Activated B cell treated with CpG ODN at 0.5 μM for 24 hours (primary cell): ENCODE results near the gene MMP17. TPM values are rescaled to one million over a fixed set of nuclear protein-coding genes. Genes with fewer than 3 reads are reported as not detected.

ENCODE experiments used
- ATAC-seq: fragments of 200-7000 bp; cut with Tn5 transposase; one replicate; pipeline ENCODE4 v1.10.0; 2021; ENCODE audit warnings: low read depth, mild to moderate bottlenecking, moderate library complexity
- CTCF ChIA-PET: fragments of 350-600 bp; sonication (Branson Sonifier 250); formaldehyde crosslinking; loops from one replicate; lab custom pipeline; 2021; ENCODE audit warnings: antibody characterized with exemption; lab: Charles Lee
- POLR2A ChIA-PET: fragments of 350-600 bp; sonication (Branson Sonifier 250); formaldehyde crosslinking; loops from one replicate; lab custom pipeline; 2021; ENCODE audit warnings: antibody characterized with exemption; lab: Charles Lee
- DNase-seq: peaks from one replicate; pipeline ENCODE4 v3.0.0; 2022
- H3K27ac Mint-ChIP-seq: one replicate; pipeline ENCODE4 v1.8.0; 2020; ENCODE audit warnings: mixed read lengths
- H3K27me3 Mint-ChIP-seq: one replicate; pipeline ENCODE4 v1.8.0; 2021; ENCODE audit warnings: mixed read lengths
- H3K36me3 Mint-ChIP-seq: one replicate; pipeline ENCODE4 v1.8.0; 2021; ENCODE audit warnings: low read depth, mixed read lengths
- H3K4me1 Mint-ChIP-seq: one replicate; pipeline ENCODE4 v1.8.0; 2021; ENCODE audit warnings: mixed read lengths
- H3K4me3 Mint-ChIP-seq: one replicate; pipeline ENCODE4 v1.8.0; 2020; ENCODE audit warnings: mild to moderate bottlenecking, mixed read lengths
- H3K9me3 Mint-ChIP-seq: one replicate; pipeline ENCODE4 v1.8.0; 2020; ENCODE audit warnings: mixed read lengths
- intact Hi-C: fragments of 100-400 bp; cut with micrococcal nuclease; formaldehyde crosslinking; loops from one replicate; pipeline ENCODE4 v1.15.1; 2024
- total RNA-seq: library from RNA; stranded (reverse); gene quantifications from 2 replicates; pipeline ENCODE4 v1.2.3, GENCODE V29; 2022
- TF ChIP-seq, protein P1 (sequence below): fragments of 200-600 bp; IDR thresholded peaks from one replicate; pipeline ENCODE4 v1.8.0; 2022; ENCODE audit warnings: antibody characterized with exemption, mild to moderate bottlenecking

MMP17 gene
- total RNA-seq, 1 donor from 2014 or later = 11.3 TPM

DNA sequence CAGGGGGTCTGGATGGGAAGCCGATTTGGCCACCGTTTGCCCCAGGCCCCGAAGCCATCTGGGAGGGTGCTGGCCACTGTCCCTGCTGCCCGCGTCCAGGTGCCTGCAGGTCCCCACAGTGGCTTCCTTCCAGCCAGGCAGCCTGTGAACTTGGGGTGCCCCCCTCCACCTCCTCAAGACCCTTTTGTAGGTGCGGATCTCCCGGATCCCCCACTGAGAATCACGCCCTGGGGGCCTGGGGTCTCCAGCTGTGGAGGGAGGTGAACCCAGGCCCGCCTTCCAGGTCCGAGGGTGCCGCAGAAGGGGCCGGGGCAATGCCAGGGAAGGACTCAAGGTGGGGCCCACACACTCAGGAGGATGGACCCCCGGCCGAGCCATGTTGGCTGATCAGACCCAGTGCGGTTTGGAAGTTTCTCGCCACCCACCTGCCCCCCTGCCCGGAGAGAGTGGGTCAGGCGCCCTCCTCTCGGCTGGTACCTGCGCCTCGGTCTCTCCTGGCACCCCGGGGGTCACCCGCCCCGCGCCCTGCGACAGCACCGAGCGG lies 1.7 kb downstream of the MMP17 start:
- Mint-ChIP-seq H3K27ac (no peak overlapping the region), H3K9me3 (no peaks in the 10 kb centered on the region), H3K4me1 (peaks cover 35% of the 10 kb centered on the region), H3K4me3 (peak overlapping the region; percentile 84), H3K36me3 (no peaks in the 10 kb centered on the region), H3K27me3 (peaks cover 11% of the 10 kb centered on the region)
- no peak for ATAC-seq
- intact Hi-C loops = loop anchor here (1.0 to 10.0 kb wide), 8 partner anchors 57 to 914 kb away; partner anchors contain the start of genes EP400, PUS1 and SFSWAP
- ChIA-PET POLR2A (interaction anchor here (1.0 to 1.5 kb wide), 3 partner anchors 35 to 74 kb away, joined by 3 to 4 read pairs (median 3); no protein-coding TSS in a partner anchor), CTCF (interaction anchor here (0.8 to 4.3 kb wide), 7 partner anchors 56 to 913 kb away, joined by 3 to 33 read pairs (median 6); no protein-coding TSS in a partner anchor)
- no peak for DNase-seq
- TF ChIP-seq, protein P1, sequence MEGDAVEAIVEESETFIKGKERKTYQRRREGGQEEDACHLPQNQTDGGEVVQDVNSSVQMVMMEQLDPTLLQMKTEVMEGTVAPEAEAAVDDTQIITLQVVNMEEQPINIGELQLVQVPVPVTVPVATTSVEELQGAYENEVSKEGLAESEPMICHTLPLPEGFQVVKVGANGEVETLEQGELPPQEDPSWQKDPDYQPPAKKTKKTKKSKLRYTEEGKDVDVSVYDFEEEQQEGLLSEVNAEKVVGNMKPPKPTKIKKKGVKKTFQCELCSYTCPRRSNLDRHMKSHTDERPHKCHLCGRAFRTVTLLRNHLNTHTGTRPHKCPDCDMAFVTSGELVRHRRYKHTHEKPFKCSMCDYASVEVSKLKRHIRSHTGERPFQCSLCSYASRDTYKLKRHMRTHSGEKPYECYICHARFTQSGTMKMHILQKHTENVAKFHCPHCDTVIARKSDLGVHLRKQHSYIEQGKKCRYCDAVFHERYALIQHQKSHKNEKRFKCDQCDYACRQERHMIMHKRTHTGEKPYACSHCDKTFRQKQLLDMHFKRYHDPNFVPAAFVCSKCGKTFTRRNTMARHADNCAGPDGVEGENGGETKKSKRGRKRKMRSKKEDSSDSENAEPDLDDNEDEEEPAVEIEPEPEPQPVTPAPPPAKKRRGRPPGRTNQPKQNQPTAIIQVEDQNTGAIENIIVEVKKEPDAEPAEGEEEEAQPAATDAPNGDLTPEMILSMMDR = no peak

- TF ChIP-seq, protein P1 = no peak
- ATAC-seq = peak; percentile 43
- no peaks in the 10 kb centered on the region for H3K9me3 Mint-ChIP-seq
- POLR2A ChIA-PET = interaction anchor here (0.6 to 1.5 kb wide), 5 partner anchors 35 to 195 kb away, joined by 3 to 4 read pairs (median 3); partner anchors contain the start of gene SFSWAP
- H3K4me1 Mint-ChIP-seq = peaks cover 31% of the 10 kb centered on the region
- DNase-seq = peak; percentile 62
- H3K27me3 Mint-ChIP-seq = peaks cover 9% of the 10 kb centered on the region
- H3K27ac Mint-ChIP-seq = no peak overlapping the region
- CTCF ChIA-PET = interaction anchor here (0.7 to 4.3 kb wide), 9 partner anchors 56 to 914 kb away, joined by 3 to 33 read pairs (median 4); no protein-coding TSS in a partner anchor
- H3K4me3 Mint-ChIP-seq = peak overlapping the region; percentile 65
- H3K36me3 Mint-ChIP-seq = no peaks in the 10 kb centered on the region
- intact Hi-C loops = loop anchor here (1.0 to 2.0 kb wide), 2 partner anchors 119 to 726 kb away; partner anchors contain the start of gene SFSWAP
Measured at GRCh38 chr12:131830335-131830913, 2.2 kb downstream of the MMP17 start.

GRCh38 chr12:131830914-131831571 lies 2.9 kb downstream of the MMP17 start:
- H3K27me3 Mint-ChIP-seq = peaks cover 9% of the 10 kb centered on the region
- H3K9me3 Mint-ChIP-seq = no peaks in the 10 kb centered on the region
- ChIA-PET CTCF (interaction anchor here (0.7 to 4.3 kb wide), 9 partner anchors 56 to 915 kb away, joined by 3 to 33 read pairs (median 4); no protein-coding TSS in a partner anchor), POLR2A (interaction anchor here (0.6 to 1.5 kb wide), 4 partner anchors 56 to 196 kb away, joined by 3 to 4 read pairs (median 3); partner anchors contain the start of gene SFSWAP)
- DNase-seq (no peak), ATAC-seq (no peak)
- H3K4me3 Mint-ChIP-seq = peak overlapping the region; percentile 65
- H3K36me3 Mint-ChIP-seq = no peaks in the 10 kb centered on the region
- intact Hi-C loops = loop anchor here (1.0 to 2.0 kb wide), 2 partner anchors 120 to 726 kb away; partner anchors contain the start of gene SFSWAP
- no peak overlapping the region for H3K27ac Mint-ChIP-seq
- TF ChIP-seq, protein P1 = no peak
- peaks cover 26% of the 10 kb centered on the region for H3K4me1 Mint-ChIP-seq

GRCh38 chr12:131831635-131832041 lies 3.4 kb downstream of the MMP17 start:
- no peak for DNase-seq
- no peak overlapping the region for H3K27ac Mint-ChIP-seq
- intact Hi-C loops = loop anchor here (2.0 kb wide), 1 partner anchor 727 kb away; no protein-coding TSS in a partner anchor
- POLR2A ChIA-PET = no interaction called here
- H3K9me3 Mint-ChIP-seq = no peaks in the 10 kb centered on the region
- CTCF ChIA-PET = interaction anchor here (1.3 to 4.3 kb wide), 2 partner anchors 57 to 76 kb away, joined by 3 to 33 read pairs; no protein-coding TSS in a partner anchor
- peaks cover 20% of the 10 kb centered on the region for H3K4me1 Mint-ChIP-seq
- H3K36me3 Mint-ChIP-seq = no peaks in the 10 kb centered on the region
- H3K27me3 Mint-ChIP-seq = peaks cover 9% of the 10 kb centered on the region
- no peak for ATAC-seq
- H3K4me3 Mint-ChIP-seq = no peak overlapping the region
- TF ChIP-seq, protein P1 = no peak
